ACC112 (cell line): Measurements from ENCODE around the gene CERK.

Experiments used
- H2AFZ ChIP-seq: fragments of 200-600 bp; sonication (generic); one replicate; pipeline ENCODE4 v1.6.0; 2017; ENCODE audit warnings: antibody characterized with exemption, low read length; ENCODE audit not compliant: unreplicated experiment
- H3K27ac ChIP-seq: fragments of 200-600 bp; sonication (generic); 2 replicates; pipeline ENCODE4 v1.5.1; 2014; ENCODE audit warnings: low read depth, mild to moderate bottlenecking, antibody characterized with exemption, low read length, moderate library complexity
- H3K27me3 ChIP-seq: fragments of 200-600 bp; sonication (generic); 2 replicates; pipeline ENCODE4 v1.6.1; 2014; ENCODE audit warnings: mild to moderate bottlenecking, antibody characterized with exemption, low read length, moderate library complexity, mixed read lengths; ENCODE audit not compliant: insufficient read depth
- H3K36me3 ChIP-seq: fragments of 200-600 bp; sonication (generic); 2 replicates; pipeline ENCODE4 v1.6.1; 2016; ENCODE audit warnings: mild to moderate bottlenecking, antibody characterized with exemption, low read length, moderate library complexity, mixed read lengths; ENCODE audit not compliant: insufficient read depth
- H3K4me1 ChIP-seq: fragments of 200-600 bp; sonication (generic); one replicate; pipeline ENCODE4 v1.6.1; 2016; ENCODE audit warnings: low read length, mixed read lengths; ENCODE audit not compliant: insufficient read depth, unreplicated experiment, control insufficient read depth
- H3K4me3 ChIP-seq: fragments of 200-600 bp; sonication (generic); 2 replicates; pipeline ENCODE4 v1.5.1; 2014; ENCODE audit warnings: mild to moderate bottlenecking, low read depth, low read length
- H3K79me2 ChIP-seq: fragments of 200-600 bp; sonication (generic); one replicate; pipeline ENCODE4 v1.6.0; 2016; ENCODE audit warnings: low read length; ENCODE audit not compliant: control insufficient read depth, unreplicated experiment, insufficient read depth

The CERK gene

DNA sequence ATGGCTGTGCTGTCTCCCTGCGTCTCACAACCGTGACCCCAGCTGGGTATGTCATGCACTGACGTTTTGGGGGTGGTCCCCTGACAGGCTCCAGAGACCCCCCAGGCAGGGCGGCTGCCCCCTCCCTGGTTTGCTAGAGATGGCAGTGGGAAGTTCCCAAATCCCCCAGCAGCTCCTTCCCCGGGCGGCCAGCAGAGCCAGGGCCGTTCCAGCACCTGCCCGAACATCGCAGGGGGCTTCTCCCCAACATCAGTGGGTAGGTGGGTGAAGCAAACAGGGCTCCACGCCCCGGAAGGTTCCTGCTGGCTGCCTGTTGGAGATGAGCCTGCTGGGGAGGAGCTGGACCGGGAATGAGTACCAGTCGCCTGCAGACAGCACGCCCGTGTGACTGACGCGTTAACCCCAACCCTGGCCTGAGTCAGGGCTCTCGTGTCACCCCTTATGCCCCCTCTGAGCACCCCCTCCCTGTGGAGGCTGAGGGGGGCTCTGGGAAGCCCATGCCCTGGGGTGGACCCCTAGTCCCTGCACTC, 72.2 kb downstream of the CERK start:
- Histone ChIP-seq H3K79me2 (no peaks in the 10 kb centered on the region), H2AFZ (no peak overlapping the region), H3K36me3 (no peaks in the 10 kb centered on the region), H3K27me3 (no peaks in the 10 kb centered on the region), H3K4me1 (no peaks in the 10 kb centered on the region), H3K27ac (no peak overlapping the region), H3K4me3 (no peak overlapping the region)

- H3K79me2 ChIP-seq = no peaks in the 10 kb centered on the region
- no peak overlapping the region for H2AFZ ChIP-seq
- no peaks in the 10 kb centered on the region for H3K27me3 ChIP-seq
- H3K4me1 ChIP-seq = no peaks in the 10 kb centered on the region
- H3K27ac ChIP-seq = no peak overlapping the region
- no peak overlapping the region for H3K4me3 ChIP-seq
- no peaks in the 10 kb centered on the region for H3K36me3 ChIP-seq
Measured at GRCh38 chr22:46665151-46665695, 72.8 kb downstream of the CERK start.

GRCh38 chr22:46664301-46664855, 73.7 kb downstream of the CERK start:
- H3K27me3 ChIP-seq = no peaks in the 10 kb centered on the region
- H2AFZ ChIP-seq = no peak overlapping the region
- H3K79me2 ChIP-seq = no peaks in the 10 kb centered on the region
- H3K36me3 ChIP-seq = no peaks in the 10 kb centered on the region
- H3K4me3 ChIP-seq = no peak overlapping the region
- no peak overlapping the region for H3K27ac ChIP-seq
- H3K4me1 ChIP-seq = no peaks in the 10 kb centered on the region

- no peaks in the 10 kb centered on the region for H3K4me1 ChIP-seq
- H3K36me3 ChIP-seq = no peaks in the 10 kb centered on the region
- H3K27ac ChIP-seq = no peak overlapping the region
Measured at GRCh38 chr22:46663436-46664100, 74.5 kb downstream of the CERK start.

GRCh38 chr22:46663001-46663400, 75.1 kb downstream of the CERK start:
- no peaks in the 10 kb centered on the region for H3K4me1 ChIP-seq
- no peaks in the 10 kb centered on the region for H3K36me3 ChIP-seq
- no peaks in the 10 kb centered on the region for H3K27me3 ChIP-seq
- no peak overlapping the region for H3K4me3 ChIP-seq
- H2AFZ ChIP-seq = no peak overlapping the region
- H3K27ac ChIP-seq = no peak overlapping the region
- no peaks in the 10 kb centered on the region for H3K79me2 ChIP-seq

More at GRCh38 chr22:46663436-46664100, 74.5 kb downstream of the CERK start:
- no peak overlapping the region for H2AFZ ChIP-seq
- no peaks in the 10 kb centered on the region for H3K27me3 ChIP-seq
- no peak overlapping the region for H3K4me3 ChIP-seq
- H3K79me2 ChIP-seq = no peaks in the 10 kb centered on the region

GRCh38 chr22:46662226-46662625, 75.8 kb downstream of the CERK start:
- H3K79me2 ChIP-seq = no peaks in the 10 kb centered on the region
- no peaks in the 10 kb centered on the region for H3K36me3 ChIP-seq
- no peak overlapping the region for H3K27ac ChIP-seq
- no peaks in the 10 kb centered on the region for H3K27me3 ChIP-seq
- no peaks in the 10 kb centered on the region for H3K4me1 ChIP-seq
- H2AFZ ChIP-seq = no peak overlapping the region
- H3K4me3 ChIP-seq = no peak overlapping the region

GRCh38 chr22:46661221-46661851, 76.7 kb downstream of the CERK start:
- no peaks in the 10 kb centered on the region for H3K4me1 ChIP-seq
- H3K27me3 ChIP-seq = no peaks in the 10 kb centered on the region
- H3K36me3 ChIP-seq = no peaks in the 10 kb centered on the region
- no peak overlapping the region for H2AFZ ChIP-seq
- H3K79me2 ChIP-seq = no peaks in the 10 kb centered on the region
- no peak overlapping the region for H3K4me3 ChIP-seq
- H3K27ac ChIP-seq = no peak overlapping the region

DNA sequence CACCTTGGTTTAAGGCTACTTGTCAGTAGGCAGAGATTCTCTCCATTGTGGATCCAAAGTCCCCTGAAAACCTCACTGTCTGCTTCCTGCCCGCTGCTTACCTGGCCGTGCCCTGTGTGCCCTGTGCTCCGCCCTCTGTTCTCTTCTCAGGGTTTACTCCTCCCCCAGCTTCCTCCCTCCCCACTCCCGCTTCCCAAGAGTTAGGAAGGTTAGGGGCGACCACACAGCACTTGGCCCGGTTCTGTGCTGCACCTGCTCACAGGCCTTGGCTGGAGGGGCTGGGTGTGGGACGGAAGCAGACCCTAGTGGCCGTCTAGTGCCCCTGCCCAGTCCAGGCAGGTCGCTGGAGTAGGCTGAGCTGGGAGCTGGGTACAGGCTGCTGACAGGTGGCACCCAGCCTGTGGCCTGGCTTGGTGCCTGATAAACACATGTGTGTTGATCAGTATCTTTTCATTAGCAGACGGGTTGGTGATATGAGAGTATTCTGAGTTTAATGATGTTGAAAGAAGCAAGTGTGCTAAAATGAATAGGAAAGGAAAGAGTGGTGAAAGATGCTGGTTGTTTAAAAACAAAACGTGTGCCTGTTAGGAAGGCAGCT, 77.3 kb downstream of the CERK start:
- no peaks in the 10 kb centered on the region for H3K4me1 ChIP-seq
- H3K27me3 ChIP-seq = no peaks in the 10 kb centered on the region
- H3K27ac ChIP-seq = no peak overlapping the region
- no peaks in the 10 kb centered on the region for H3K79me2 ChIP-seq
- no peak overlapping the region for H3K4me3 ChIP-seq
- no peak overlapping the region for H2AFZ ChIP-seq
- H3K36me3 ChIP-seq = no peaks in the 10 kb centered on the region

GRCh38 chr22:46659791-46660186, 78.3 kb downstream of the CERK start:
- Histone ChIP-seq H2AFZ (no peak overlapping the region), H3K36me3 (no peaks in the 10 kb centered on the region), H3K79me2 (no peaks in the 10 kb centered on the region), H3K27me3 (no peaks in the 10 kb centered on the region), H3K27ac (no peak overlapping the region), H3K4me1 (no peaks in the 10 kb centered on the region), H3K4me3 (no peak overlapping the region)

DNA sequence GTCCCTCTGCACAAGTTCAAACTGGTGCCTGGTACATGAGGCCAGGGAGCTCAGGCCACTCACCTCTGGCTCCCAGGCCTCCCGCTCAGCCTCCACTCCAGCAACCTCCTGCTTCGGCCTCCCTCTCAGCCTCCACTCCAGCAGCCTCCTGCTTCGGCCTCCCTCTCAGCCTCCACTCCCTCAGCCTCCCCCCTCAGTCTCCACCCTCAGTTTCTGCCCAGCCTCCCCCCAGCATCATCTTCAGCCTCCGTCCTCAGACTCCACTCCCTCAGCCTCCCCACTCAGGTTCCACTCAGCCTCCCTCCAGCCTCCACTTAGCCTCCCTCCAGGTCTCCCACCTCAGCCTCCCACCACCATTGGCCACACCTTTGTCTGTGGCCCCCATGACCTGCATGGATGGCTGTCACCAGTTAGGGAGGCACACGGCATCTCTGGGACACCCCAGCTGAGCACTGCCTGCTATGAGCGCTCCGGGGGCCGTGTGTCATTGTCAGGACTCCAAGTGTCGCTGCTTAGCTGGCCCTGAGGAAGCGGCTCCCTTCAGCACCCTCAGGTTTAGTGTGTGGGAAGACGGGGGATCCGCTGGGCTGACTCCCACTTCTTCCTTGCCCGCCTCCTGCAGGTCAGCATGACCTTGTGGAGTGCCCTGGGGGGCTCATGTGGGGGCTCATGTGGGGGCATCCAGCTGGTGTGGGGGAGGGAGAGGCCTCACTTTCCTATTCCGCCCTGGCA, 78.8 kb downstream of the CERK start:
- Histone ChIP-seq H3K4me3 (no peak overlapping the region), H3K79me2 (no peaks in the 10 kb centered on the region), H2AFZ (no peak overlapping the region), H3K27me3 (no peaks in the 10 kb centered on the region), H3K4me1 (no peaks in the 10 kb centered on the region), H3K36me3 (no peaks in the 10 kb centered on the region), H3K27ac (no peak overlapping the region)
